Retina (tissue), 1 donor: ENCODE data around the gene TIGD3.

Experiments
- DNase-seq: peaks from one replicate; pipeline ENCODE4 v3.0.0-alpha.2; 2016

Gene TIGD3

DNA sequence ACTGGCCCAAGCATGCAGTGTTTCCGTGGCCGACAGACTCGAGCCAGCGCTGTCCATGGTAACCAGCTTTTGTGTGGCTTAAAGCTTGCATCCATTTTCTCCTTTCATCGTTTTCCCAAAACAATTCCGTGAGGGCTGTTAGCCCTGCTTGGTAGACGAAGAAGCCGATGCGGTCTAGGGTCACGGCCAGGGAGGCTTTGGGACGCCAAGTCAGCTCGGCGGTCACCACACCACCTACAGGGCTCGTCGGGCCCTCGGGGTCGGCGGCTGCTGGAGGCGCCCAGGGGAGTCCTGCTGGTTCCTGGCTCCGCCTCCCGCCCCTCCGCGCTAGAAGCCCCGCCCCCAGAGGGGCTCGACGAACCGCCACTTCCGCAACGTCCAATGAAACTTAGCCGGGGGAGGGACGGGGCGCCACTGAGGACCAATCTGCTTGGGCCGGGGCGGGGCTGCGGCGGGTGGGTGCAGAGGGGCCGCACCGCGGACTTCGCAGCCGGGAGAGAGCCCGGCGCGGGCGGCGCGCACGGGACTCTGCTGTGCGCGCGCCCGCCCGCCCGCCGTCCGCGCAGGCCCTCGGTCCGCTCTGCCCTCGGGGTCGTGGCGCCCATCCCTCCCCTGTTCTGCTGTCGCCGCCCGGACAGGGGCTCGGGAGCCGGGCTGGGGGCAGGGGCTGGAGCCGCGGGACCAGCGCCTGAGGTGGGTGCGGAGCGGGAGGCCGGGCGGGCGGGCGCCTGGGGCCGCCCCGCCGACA, at the start of gene TIGD3:
TIGD3 (plus strand) TSS at position 487 of the 748 bp plus-strand sequence. CDS start 1,058 bp downstream, outside the sequence.
- DNase-seq = peak; percentile 96

DNA sequence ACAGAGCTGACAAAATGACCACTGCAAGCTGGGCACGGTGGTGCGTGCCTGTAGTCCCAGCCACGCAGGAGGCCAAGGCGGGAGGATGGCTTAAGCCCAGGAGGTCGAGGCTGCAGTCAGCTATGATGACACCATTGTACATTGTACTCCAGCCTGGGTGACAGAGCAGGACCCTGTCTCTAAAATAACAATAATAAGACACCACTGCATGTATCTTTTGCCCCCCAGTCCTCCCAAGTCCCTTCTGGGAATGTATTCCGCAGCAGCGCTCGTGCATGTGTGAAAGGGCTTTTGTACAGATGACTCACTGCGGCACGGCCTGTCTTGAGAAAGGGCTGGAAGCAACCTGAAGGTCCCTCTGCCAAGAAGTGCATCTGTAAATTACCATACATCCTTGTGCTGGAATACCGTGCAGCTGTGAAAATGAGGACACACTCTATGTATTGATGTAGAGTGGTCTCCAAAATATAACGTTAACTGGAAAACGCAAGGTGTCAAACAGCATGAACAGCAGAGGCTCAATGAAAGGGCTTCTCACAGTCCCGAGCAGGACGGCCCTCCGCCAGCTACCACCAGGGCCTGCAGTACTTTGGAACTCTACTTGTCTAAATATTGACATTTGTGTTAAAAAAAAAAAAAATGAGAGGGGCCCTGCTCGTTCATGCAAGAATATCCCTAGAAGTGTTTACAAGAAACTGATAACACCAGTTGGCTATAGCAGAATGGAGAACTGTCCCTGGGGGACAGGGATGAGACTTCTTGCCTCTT, 48.9 kb upstream of the TIGD3 start:
- no peak for DNase-seq

DNA sequence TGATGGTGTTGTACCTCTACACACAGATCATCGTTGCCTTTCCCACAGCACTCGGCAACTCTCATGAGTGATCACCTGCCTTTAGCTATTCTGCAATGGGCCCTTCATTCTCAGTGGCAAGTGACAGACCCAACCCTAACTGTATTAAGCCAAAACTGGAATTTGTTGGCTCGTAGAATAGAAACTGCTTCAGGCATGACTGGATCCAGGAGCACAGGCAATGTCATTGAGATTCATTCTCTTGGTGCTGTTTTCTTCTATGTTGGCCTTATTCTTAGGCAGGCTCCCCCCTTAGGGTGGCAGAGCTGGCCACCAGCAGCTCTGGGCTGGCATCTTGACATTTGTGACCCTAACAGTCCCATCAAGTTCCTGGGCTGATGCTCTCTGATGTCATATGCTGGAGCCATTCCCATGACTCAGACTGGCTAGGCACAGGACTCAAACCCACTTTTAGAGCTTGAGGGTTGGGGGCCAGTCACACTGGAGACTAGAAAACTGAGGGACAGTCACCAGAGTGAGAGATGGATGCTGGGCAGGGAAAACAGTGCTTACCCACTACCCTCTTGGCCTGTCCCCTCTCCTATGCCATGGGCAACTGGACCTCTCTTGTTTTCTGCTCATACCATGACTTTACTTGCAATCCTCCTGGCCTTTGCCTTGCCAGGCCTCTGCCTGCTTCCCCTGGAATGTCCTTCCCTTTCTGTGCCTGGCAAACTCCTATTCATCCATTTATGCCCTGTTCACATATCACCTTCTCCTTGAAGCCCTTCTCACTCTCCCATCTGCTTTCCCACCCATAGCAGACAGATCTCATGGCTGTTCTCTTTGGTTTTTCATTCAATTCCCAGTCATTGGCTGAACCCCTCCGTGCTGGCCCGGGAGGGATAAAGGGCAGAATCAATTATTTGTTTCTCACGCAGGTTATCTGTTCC, 47.0 kb upstream of the TIGD3 start:
- DNase-seq = no peak

DNA sequence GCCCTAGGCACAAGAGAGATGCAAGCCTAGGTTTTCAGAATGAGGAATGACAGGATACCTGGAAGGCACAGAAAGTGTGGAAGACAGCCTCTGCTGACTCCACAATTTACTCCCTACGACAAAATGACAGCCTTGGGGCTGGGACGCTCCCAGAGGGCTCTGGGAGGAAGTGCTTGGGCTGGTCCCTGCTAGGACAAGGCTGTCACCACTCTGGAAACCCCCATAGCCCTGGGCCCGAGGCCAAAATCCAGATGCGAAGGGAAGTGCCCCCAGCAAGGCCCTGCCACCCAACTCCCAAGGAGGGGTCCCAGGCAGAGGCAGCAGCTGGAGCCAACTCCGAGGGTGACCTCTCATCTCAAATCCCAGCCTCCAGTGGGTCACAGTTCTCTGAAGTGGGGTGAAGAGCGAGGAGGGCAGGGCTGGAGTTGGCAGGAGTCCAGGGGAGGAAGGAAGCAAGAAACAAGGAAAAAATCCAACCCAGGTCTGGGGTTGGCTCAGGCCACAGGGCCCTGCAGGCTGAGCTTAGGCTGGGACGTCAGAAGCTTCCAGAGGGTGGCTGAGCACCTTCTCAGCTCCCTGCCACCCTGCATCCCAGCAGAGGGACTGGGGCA, 46.2 kb upstream of the TIGD3 start:
- DNase-seq = no peak

DNA sequence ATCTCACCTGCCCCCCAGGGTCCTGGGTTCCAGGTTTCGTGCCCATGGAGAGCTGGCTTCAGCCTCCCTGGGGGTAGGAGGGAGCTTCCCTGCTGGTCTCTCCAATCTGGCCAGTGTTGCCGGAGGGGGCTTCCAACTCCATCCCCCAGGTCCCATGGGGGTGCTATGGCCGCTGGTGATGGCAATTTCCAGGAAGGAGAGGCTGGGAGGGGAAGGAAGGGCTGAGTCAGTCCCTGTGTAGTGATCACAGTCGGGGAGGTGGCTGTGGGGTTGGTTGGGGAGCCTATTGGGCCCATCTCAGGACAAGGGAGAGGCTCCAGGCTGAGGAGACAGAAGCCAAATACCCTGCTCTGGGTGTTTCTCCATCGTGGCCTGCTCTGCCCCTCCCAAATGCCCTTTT, 45.5 kb upstream of the TIGD3 start:
- DNase-seq = no peak

- no peak for DNase-seq
These were observed 44.3 kb upstream of the TIGD3 start for GRCh38 chr11:65310215-65310614.

- peak; percentile 79 for DNase-seq
These were observed 43.8 kb upstream of the TIGD3 start for GRCh38 chr11:65310736-65311135.

DNA sequence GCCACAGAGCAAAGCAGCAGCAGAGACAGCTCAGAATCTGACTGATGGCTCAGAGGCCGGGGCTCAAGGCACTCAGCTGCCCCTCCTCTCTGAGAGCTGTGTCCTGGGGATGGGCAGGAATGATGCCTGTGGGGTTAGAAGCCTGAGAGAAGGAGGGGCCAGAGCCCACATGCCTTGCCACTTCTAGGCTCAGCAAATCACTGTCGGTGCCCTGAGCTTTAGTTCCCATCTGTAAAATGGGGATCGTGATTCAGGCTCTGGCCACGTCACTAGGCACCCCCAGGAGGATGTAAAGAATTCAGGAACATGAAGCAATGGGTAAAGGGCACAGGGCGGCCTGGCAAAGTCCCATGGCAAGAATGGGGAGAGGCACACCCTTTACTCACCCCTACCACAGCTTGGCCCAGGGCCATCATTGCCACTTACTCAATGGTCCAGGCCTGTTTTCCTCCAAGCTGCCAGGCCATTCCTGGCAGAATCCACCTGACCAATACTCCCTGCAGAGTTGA, 43.3 kb upstream of the TIGD3 start:
- DNase-seq = no peak

DNA sequence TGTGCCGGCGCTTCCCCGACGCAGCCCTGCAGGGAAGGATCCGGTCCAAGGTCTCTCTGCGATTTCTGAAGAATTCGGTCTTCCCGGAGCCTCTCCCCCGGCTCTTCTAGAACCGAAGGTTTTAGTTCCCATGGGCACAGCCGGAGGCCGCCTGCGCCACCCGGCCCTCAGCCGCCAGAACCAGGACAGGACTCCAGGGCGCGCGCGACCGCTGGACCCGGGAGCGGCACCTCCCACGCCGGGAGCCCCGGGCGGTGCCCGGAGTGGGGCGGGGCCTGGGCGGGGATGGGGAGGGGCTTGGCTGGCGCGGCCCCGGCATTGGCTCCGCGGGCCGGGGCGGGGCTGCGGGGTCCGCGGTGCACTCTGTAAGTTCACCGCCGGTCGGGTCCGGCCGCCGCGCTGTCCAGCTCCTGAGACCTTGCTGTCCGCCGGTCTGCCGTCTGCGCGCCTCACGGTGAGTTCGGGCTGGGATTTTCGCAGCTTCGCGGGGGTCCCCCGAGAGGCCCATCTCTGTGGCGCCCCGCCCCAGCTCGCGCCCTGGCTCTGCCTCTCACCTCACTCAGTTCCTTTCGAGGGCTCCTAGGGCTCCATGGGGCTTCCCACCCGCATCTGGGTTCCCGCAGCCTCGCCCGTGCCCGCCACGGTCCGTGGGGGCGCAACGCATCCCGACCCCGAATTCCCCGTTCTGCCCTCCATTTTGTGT, 39.9 kb upstream of the TIGD3 start, which contains the start of gene CDC42EP2:
CDC42EP2 (plus strand) TSS at position 366 of the 703 bp plus-strand sequence. CDS start 6,033 bp downstream, outside the sequence.
- peak; percentile 84 for DNase-seq

DNA sequence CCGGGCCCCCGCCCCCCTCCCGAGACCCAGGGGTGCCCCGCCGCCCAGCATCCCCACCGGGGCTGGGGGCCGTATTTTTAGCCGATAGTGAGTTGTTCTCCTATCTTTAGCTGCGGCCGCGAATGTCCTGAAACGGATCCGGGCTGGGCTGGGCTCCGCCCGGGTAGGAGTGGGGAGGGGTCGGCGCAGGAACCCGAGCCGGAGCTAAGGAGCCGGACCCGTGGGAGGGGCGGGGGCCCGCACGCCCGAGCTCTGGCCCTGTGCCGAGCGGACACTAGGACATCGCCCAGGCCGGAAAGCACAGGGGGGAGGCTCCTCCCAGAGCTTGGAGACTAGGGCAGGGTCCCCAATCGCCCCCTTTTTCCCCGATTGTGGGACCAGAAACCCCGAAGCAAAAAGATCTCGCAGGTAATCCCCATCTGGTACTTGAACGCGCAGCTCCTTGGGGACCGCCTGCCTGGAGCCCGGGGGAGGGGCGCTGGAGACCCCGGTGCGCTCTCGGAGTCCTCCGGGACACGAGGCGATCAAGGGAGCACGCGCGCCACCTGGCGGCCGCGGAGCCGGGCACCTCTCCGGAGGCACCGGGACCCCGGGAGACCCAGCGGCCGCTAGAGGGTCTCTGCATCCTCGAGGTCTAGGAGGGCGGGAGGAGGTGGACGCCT, 39.2 kb upstream of the TIGD3 start:
- peak; percentile 97 for DNase-seq

- no peak for DNase-seq
These were observed 38.7 kb upstream of the TIGD3 start for GRCh38 chr11:65315866-65316226.

DNA sequence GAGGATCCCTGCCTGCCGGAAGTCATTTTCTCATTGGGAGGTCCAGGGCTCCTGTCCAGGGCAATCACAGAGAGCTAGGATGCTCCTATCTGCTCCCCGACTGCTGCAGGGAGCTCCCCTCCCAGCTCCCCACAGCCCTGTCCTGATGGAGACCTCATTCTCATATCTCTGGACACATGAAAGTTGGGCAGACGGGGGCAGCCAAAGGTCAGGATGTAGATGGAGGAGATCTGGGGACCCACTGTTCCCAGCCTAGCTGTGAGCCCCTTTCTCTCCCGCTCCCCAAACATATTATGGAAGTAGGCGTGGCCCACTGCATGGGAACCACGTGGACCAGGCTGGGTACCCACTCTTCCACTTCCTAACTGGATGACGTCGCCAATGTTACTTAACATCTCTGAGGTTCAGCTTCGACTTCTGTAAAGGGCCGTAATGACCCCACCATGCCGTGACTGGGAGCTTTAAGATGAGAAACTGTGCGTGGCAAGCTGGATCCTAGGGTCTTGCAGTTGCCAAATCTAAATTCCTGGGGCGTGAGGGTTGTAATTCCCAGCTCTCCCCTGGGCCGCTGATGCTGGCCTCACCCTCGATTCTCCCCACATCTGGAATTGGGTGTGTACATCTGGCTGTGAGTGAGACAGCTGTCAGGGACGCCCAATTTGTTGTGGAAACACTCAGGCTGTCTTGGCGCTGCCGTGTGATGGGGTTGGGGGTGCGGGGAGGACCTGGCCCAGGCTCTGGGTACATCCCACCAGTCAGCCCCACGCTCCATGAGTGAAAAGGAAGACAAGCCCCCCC, 38.1 kb upstream of the TIGD3 start:
- DNase-seq = peak; percentile 47

GRCh38 chr11:65317025-65317786, 37.3 kb upstream of the TIGD3 start:
- peak; percentile 31 for DNase-seq

- DNase-seq = no peak
These were observed 34.0 kb upstream of the TIGD3 start for GRCh38 chr11:65320386-65321075.

GRCh38 chr11:65321076-65321475, 33.5 kb upstream of the TIGD3 start:
- no peak for DNase-seq

GRCh38 chr11:65321828-65322485, 32.6 kb upstream of the TIGD3 start:
- no peak for DNase-seq

DNA sequence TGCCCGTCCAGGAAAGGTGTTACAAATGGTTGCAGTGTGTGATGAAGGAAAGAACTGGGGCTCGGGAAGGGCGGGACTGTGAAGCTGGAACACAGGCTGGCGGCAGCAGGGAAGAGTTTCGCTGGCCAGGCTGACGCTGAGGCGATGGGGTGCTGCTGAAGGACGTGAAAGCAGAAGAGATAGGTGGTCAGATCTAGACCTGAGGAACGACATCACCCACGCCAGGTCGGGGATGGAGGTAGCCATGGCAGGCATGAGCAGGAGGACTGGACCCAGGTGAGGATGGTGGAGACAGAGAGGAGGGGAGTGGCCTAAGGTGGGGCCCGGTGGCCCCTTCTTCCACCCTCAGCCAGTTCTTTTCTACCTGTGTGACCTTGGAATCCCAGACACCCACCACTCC, 30.7 kb upstream of the TIGD3 start:
- DNase-seq = no peak

DNA sequence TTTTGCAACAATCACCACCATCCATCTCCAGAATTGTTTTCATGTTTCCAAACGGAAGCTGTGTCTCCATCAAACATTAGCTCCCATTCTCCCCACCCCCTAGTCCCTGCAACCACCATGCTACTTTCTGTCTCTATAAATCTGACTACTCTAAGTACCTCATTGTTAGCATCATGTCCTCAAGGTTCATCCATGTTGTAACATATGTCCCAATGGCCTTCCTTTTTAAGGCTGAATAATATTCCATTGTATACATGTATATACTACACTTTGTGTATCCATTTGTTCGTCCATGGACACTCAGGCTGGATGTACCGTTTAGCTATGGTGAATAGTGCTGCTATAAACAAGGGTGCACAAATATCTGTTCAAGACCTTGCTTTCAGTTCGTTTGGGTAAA, 29.1 kb upstream of the TIGD3 start:
- DNase-seq = no peak
